Astrocyte (in vitro differentiated cells and primary cell): Measurements from ENCODE around the gene PIGC.

Source experiments
- EZH2 ChIP-seq: IDR thresholded peaks from 2 replicates; pipeline ENCODE4 v1.6.1; 2012; ENCODE audit warnings: mild to moderate bottlenecking, low read length, inconsistent platforms; ENCODE audit not compliant: insufficient read depth
- TF ChIP-seq, protein P1 (sequence below): IDR thresholded peaks from 2 replicates; pipeline ENCODE4 v1.5.1; 2011; ENCODE audit warnings: low read depth, mild to moderate bottlenecking, inconsistent platforms, low read length, moderate library complexity; ENCODE audit not compliant: insufficient read depth

DNA sequence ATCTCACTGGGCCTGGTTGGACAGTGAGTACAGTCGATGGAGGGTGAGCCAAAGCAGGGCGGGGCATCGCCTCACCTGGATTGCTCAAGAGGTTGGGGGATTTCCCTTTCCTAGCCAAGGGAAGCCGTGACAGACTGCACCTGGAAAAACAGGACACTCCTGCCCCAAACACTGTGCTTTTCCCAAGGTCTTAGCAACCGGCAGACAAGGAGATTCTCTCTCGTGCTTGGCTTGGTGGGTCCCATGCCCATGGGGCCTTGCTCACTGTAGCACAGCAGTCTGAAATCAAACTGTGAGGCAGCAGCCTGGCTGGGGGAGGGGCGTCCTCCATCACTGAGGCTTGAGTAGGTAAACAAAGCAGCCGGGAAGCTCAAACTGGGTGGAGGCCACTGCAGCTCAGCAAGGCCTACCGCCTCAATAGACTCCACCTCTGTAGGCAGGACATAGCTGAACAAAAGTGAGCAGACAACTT, 12.1 kb downstream of the PIGC start:
- TF ChIP-seq, protein P1, sequence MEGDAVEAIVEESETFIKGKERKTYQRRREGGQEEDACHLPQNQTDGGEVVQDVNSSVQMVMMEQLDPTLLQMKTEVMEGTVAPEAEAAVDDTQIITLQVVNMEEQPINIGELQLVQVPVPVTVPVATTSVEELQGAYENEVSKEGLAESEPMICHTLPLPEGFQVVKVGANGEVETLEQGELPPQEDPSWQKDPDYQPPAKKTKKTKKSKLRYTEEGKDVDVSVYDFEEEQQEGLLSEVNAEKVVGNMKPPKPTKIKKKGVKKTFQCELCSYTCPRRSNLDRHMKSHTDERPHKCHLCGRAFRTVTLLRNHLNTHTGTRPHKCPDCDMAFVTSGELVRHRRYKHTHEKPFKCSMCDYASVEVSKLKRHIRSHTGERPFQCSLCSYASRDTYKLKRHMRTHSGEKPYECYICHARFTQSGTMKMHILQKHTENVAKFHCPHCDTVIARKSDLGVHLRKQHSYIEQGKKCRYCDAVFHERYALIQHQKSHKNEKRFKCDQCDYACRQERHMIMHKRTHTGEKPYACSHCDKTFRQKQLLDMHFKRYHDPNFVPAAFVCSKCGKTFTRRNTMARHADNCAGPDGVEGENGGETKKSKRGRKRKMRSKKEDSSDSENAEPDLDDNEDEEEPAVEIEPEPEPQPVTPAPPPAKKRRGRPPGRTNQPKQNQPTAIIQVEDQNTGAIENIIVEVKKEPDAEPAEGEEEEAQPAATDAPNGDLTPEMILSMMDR = no peak
- no peak for TF ChIP-seq EZH2
